Measurements from ENCODE around the gene ARSA. TPM values are rescaled to one million over a fixed set of nuclear protein-coding genes. Genes with fewer than 3 reads are reported as not detected.

The ARSA gene
- total RNA-seq, 2 experiments from 2014 or later: 19.5 to 20.0 TPM

Other genes with a start within 250 kb of the ARSA start
- gene SBF1, start 153.1 kb downstream of the ARSA start, total RNA-seq: 100 to 1,000 TPM; 126 to 130 TPM
- gene ADM2, start 146.6 kb downstream of the ARSA start, total RNA-seq: 1 to 10 TPM; 5.2 to 7.0 TPM
- under 1 TPM; 0.17 to 0.42 TPM for gene MIOX, start 141.3 kb downstream of the ARSA start, total RNA-seq
- gene LMF2, start 120.5 kb downstream of the ARSA start, total RNA-seq: 10 to 100 TPM; 78.2 to 78.4 TPM
- gene NCAPH2, start 119.9 kb downstream of the ARSA start, total RNA-seq: 100 to 1,000 TPM; 152 to 153 TPM
- gene SCO2, start 102.6 kb downstream of the ARSA start, total RNA-seq: 1 to 10 TPM in 1 of 2 experiments, under 1 TPM in 1; 0.97 to 4.1 TPM
- gene TYMP, start 98.1 kb downstream of the ARSA start, total RNA-seq: 10 to 100 TPM; 89.6 to 89.7 TPM
- gene KLHDC7B, start 82.3 kb downstream of the ARSA start, total RNA-seq: 1 to 10 TPM; 5.9 to 6.1 TPM
- gene SYCE3, start 65.2 kb downstream of the ARSA start, total RNA-seq: not detected
- 10 to 100 TPM; 40.7 to 44.0 TPM for gene CPT1B, start 49.7 kb downstream of the ARSA start, total RNA-seq
- gene CHKB, start 45.3 kb downstream of the ARSA start, total RNA-seq: 10 to 100 TPM; 63.3 to 65.8 TPM
- gene MAPK8IP2, start 27.4 kb downstream of the ARSA start, total RNA-seq: under 1 TPM; 0.08 to 0.11 TPM
- under 1 TPM; 0.04 to 0.06 TPM for gene SHANK3, start 44.7 kb upstream of the ARSA start, total RNA-seq
- not detected for gene ACR, start 110.1 kb upstream of the ARSA start, total RNA-seq
- 10 to 100 TPM; 30.6 to 33.7 TPM for gene RABL2B, start 155.5 kb upstream of the ARSA start, total RNA-seq